HPDE6-E6E7 (cell line): ENCODE results near the gene SPATA19.

Experiments used
- DNase-seq: peaks from one replicate; pipeline ENCODE4 v3.0.0; 2011; ENCODE audit warnings: missing footprints; ENCODE audit errors: extremely low spot score

Gene SPATA19

GRCh38 chr11:133835593-133836548, 9.4 kb downstream of the SPATA19 start:
- DNase-seq = no peak

GRCh38 chr11:133834682-133835592, 10.4 kb downstream of the SPATA19 start:
- no peak for DNase-seq

- no peak for DNase-seq
Observed at GRCh38 chr11:133833898-133834681, 11.2 kb downstream of the SPATA19 start.

GRCh38 chr11:133832991-133833897, 12.1 kb downstream of the SPATA19 start:
- DNase-seq = no peak

GRCh38 chr11:133832096-133832990, 13.0 kb downstream of the SPATA19 start:
- DNase-seq = no peak

- no peak for DNase-seq
Observed at GRCh38 chr11:133830931-133831907, 14.1 kb downstream of the SPATA19 start.

GRCh38 chr11:133829566-133829965, 15.7 kb downstream of the SPATA19 start:
- DNase-seq = no peak

GRCh38 chr11:133828871-133829270, 16.4 kb downstream of the SPATA19 start:
- DNase-seq = no peak

- DNase-seq = no peak
Observed at GRCh38 chr11:133827556-133827955, 17.8 kb downstream of the SPATA19 start.

GRCh38 chr11:133826866-133827265, 18.4 kb downstream of the SPATA19 start:
- DNase-seq = no peak

- DNase-seq = no peak
Observed at GRCh38 chr11:133825666-133826065, 19.6 kb downstream of the SPATA19 start.

GRCh38 chr11:133825156-133825555, 20.2 kb downstream of the SPATA19 start:
- DNase-seq = no peak

- no peak for DNase-seq
Observed at GRCh38 chr11:133824593-133824992, 20.7 kb downstream of the SPATA19 start.

GRCh38 chr11:133823614-133824013, 21.7 kb downstream of the SPATA19 start:
- no peak for DNase-seq

- DNase-seq = no peak
Observed at GRCh38 chr11:133823211-133823610, 22.1 kb downstream of the SPATA19 start.

- DNase-seq = no peak
Observed at GRCh38 chr11:133821776-133822175, 23.5 kb downstream of the SPATA19 start.

GRCh38 chr11:133819746-133820315, 25.5 kb downstream of the SPATA19 start:
- no peak for DNase-seq

- DNase-seq = no peak
Observed at GRCh38 chr11:133819114-133819513, 26.2 kb downstream of the SPATA19 start.
